ENCODE measurements around the gene RGMA. TPM values are rescaled to one million over a fixed set of nuclear protein-coding genes. Genes with fewer than 3 reads are reported as not detected.

RGMA gene
- total RNA-seq, 4 donors from 2014 or later: 5.6 to 12.8 (median 8.5) TPM

DNA sequence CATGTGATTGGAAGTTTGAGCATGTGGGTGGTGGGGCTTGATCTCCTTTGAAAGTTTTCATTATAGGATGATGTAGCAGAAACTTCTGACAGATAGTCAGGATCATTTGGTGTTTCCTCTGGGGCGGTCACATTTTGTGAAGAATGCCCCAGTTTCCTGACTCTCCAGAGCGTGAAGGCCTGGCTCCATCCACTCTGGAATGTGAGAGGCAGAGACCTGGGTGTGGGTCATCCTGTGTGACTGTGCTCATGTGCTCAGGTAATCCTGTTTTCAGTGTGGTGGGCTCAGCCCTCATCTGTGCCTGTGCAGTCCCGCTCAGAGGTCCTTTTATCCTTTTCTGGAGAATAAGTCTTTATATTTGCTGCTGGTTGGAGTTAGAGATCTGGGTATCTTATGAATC lies 81.0 kb downstream of the RGMA start:
- TF ChIP-seq, protein P1, sequence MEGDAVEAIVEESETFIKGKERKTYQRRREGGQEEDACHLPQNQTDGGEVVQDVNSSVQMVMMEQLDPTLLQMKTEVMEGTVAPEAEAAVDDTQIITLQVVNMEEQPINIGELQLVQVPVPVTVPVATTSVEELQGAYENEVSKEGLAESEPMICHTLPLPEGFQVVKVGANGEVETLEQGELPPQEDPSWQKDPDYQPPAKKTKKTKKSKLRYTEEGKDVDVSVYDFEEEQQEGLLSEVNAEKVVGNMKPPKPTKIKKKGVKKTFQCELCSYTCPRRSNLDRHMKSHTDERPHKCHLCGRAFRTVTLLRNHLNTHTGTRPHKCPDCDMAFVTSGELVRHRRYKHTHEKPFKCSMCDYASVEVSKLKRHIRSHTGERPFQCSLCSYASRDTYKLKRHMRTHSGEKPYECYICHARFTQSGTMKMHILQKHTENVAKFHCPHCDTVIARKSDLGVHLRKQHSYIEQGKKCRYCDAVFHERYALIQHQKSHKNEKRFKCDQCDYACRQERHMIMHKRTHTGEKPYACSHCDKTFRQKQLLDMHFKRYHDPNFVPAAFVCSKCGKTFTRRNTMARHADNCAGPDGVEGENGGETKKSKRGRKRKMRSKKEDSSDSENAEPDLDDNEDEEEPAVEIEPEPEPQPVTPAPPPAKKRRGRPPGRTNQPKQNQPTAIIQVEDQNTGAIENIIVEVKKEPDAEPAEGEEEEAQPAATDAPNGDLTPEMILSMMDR (IDR thresholded peaks at IDR 0.05): no peak
- DNase-seq (ENCODE audit: low spot score) (no peak), ATAC-seq (ENCODE audit: low FRiP score) (no peak)

DNA sequence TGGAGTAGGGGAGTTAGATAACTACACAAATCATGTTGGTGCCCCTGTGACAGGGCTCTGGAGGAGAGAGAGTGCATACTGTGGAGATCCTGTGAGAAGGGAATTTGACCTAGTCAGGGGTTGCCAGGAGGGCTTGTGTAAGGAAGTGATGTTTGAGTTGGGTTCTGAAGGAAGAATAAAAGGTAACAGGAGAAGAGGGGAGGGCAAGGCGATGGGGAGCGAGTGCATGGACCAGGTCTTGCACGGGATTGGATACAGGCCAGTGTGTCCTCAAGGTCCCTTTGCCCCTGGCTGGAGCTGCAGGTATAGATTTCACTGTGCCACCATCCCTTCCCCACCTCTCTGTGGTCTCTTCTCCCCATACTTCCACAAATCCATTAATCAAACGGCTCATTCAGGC lies 83.9 kb downstream of the RGMA start:
- TF ChIP-seq, protein P1 (IDR thresholded peaks at IDR 0.05): no peak
- no peak for ATAC-seq (ENCODE audit: low FRiP score)

DNA sequence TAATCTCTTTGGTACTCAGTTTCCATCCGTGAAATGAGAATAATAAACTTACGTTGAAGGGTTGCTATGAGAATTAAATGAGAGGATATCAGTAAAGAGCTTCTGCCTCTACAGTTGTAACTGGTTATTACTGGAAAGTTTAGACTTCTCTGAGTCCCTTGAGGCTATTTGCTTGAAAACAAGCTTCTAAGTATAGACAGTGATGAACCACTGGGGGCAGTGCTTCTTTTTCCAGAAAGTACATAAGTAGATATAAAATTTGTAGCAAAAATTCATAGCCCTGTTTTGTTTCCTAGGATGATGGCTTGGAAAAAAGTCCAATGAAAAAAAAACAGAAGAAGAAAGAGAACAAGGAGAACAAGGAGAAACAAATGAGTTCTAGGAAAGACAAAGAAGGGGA lies 87.1 kb downstream of the RGMA start:
- TF ChIP-seq, protein P1 (IDR thresholded peaks at IDR 0.05): no peak
- no peak for DNase-seq (ENCODE audit: low spot score)
- ATAC-seq (ENCODE audit: low FRiP score): no peak

More for the DNA sequence above, 83.9 kb downstream of the RGMA start:
- no peak for DNase-seq (ENCODE audit: low spot score)

DNA sequence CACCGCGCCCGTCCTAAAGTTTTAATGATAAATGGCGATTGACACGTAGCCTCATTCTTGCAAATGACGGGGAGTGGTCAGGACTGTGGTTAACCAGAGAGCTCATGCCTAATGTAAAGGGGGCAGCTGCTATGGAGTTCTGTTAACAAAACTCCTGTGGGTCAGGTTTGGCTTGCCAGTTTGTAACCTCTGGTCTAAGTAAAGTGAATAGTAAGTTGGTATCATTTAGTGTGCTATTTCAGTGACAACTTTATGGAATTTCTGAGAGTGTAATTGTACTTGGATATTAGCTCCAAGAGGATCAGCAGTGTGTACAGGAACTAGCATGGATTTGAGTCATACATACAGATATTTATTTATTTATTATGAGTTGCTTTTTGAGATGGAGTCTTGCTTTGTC lies 87.9 kb downstream of the RGMA start:
- TF ChIP-seq, protein P1 (IDR thresholded peaks at IDR 0.05): no peak
- no peak for ATAC-seq (ENCODE audit: low FRiP score)
- DNase-seq (ENCODE audit: low spot score): no peak

DNA sequence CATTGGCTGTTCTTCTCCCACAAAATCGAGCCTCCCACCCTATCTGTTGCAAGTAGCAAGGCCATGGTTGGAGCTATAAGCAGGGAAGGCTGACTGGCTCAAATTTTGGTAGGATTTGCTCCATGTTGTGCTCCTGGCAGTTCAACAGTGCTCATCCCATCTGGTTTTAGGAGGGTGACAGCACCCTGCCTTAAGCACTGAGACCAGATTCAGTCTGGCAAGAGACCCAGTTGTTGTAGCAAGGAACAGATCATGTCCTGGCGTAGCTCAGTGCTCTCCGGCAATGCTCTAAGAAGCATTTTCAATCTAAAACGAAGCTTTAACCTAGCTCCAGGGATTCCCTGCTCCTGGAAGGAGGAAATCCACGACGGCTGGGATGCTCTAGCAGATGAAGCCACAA lies 91.2 kb downstream of the RGMA start:
- TF ChIP-seq, protein P1 (IDR thresholded peaks at IDR 0.05): no peak
- ATAC-seq (ENCODE audit: low FRiP score) (no peak), DNase-seq (ENCODE audit: low spot score) (no peak)

DNA sequence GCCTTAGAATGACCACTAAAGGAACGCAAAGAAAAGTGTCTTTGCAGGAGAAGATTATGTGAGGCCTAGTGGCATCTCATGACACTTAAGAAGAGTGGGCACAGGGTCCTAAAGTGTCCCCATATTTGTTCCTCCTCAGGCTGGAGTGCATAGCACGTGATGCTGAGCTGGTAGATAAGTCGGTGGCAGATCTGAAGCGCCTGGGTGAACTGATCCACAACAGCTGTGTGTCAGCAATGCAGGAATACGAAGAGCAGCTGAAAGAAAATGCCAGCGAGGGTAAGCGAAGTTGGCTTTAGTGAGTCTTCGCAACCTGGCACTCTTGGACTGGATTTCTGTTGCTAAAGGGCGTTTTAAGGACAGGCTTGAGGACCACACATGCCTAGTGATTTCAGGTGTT lies 96.3 kb downstream of the RGMA start:
- DNase-seq (ENCODE audit: low spot score) (no peak), ATAC-seq (ENCODE audit: low FRiP score) (no peak)
- TF ChIP-seq, protein P1 (IDR thresholded peaks at IDR 0.05): no peak

DNA sequence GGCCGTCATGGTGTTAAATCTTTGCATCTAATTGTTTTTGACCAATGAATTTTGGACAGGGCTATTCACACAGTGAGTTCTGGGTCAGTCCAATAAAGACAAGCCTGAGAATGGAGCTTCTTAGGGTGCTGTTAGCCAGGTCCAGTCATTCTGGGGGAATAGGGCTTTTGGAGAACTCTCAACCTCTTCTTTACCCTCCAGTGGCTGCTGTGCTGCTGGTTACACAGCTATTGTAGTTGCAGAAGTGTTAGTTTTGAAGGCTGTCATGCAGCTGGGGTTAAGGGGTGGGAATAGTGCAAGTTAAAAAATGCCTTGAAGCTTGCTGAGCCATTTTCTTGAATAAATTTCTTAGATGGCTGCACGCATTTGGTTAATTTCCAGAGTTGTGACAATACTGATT lies 99.0 kb downstream of the RGMA start:
- TF ChIP-seq, protein P1 (IDR thresholded peaks at IDR 0.05): no peak
- ATAC-seq (ENCODE audit: low FRiP score): no peak
- DNase-seq (ENCODE audit: low spot score): no peak
